GM12878 (cell line): Measurements from ENCODE around the gene RPL12. TPM values are rescaled to one million over a fixed set of nuclear protein-coding genes. Genes with fewer than 3 reads are reported as not detected.

Experiments used
- ATAC-seq: fragments of 200-7000 bp; cut with Tn5 transposase; 3 replicates; pipeline ENCODE4 v1.9.1; 2020; ENCODE audit warnings: mild to moderate bottlenecking, moderate library complexity
- BruUV-seq: library from RNA; stranded (reverse); fragments of 400-500 nt; replicated peaks from 2 replicates; lab custom pipeline; 2021; lab: Mats Ljungman, UMichigan
- CTCF ChIA-PET: fragments of 300-600 bp; sonication (Branson Sonifier 250); formaldehyde crosslinking; extraction: SDS; loops from one replicate; lab custom pipeline; 2021; ENCODE audit warnings: inconsistent platforms; lab: Yijun Ruan, JAX
- POLR2A ChIA-PET: fragments of 350-600 bp; formaldehyde crosslinking; extraction: SDS; loops from one replicate; lab custom pipeline; 2021; ENCODE audit warnings: inconsistent platforms; lab: Charles Lee
- RAD21 ChIA-PET: fragments of 300-600 bp; sonication (Branson Sonifier 250); formaldehyde crosslinking; loops from one replicate; lab custom pipeline; 2023; ENCODE audit warnings: antibody characterized with exemption; ENCODE audit not compliant: unreplicated experiment; lab: Charles Lee
- SMC1A ChIA-PET: fragments of 300-600 bp; sonication (Branson Sonifier 250); formaldehyde crosslinking; loops from one replicate; lab custom pipeline; 2023; ENCODE audit not compliant: unreplicated experiment, uncharacterized antibody; lab: Charles Lee
- DNase-seq: peaks from one replicate; pipeline ENCODE4 v3.0.0-alpha.2; 2011; ENCODE audit warnings: low read depth, low spot score
- FAIRE-seq: peaks from 3 replicates; lab custom pipeline; 2011; peaks lifted over from hg19 to GRCh38; lab: Jason Lieb, UNC
- H2AFZ ChIP-seq: 2 replicates; pipeline ENCODE4 v1.6.0; 2011; ENCODE audit warnings: low read depth, low read length, control low read depth; ENCODE audit not compliant: control insufficient read depth
- H3K27ac ChIP-seq: 2 replicates; pipeline ENCODE4 v1.5.1; 2011; ENCODE audit warnings: control low read depth; ENCODE audit not compliant: control insufficient read depth, insufficient read depth
- H3K27me3 ChIP-seq, 2 experiments: replicated peaks in 1 of 2; 2 replicates each; pipeline versions ENCODE4 v1.6.0 to v1.6.1; 2011; ENCODE audit warnings: low read length in 1 of 2; ENCODE audit not compliant: control insufficient read depth in 2 of 2, insufficient read depth in 2 of 2
- H3K36me3 ChIP-seq, 2 experiments: 2 replicates each; pipeline ENCODE4 v1.5.1; 2011; ENCODE audit warnings: low read length in 1 of 2; ENCODE audit not compliant: control insufficient read depth in 2 of 2, insufficient read depth in 2 of 2
- H3K4me1 ChIP-seq: 2 replicates; pipeline ENCODE4 v1.6.1; 2011; ENCODE audit warnings: mild to moderate bottlenecking, low read length, moderate library complexity, mixed read lengths; ENCODE audit not compliant: control insufficient read depth, insufficient read depth
- H3K4me2 ChIP-seq: 2 replicates; pipeline ENCODE4 v1.6.0; 2011; ENCODE audit warnings: control low read depth; ENCODE audit not compliant: control insufficient read depth, insufficient read depth
- H3K4me3 ChIP-seq: fragments of 200-600 bp; sonication (generic); 2 replicates; pipeline ENCODE4 v1.5.1; 2016
- H3K79me2 ChIP-seq: 2 replicates; pipeline ENCODE4 v1.6.0; 2011; ENCODE audit warnings: low read length; ENCODE audit not compliant: control insufficient read depth, insufficient read depth
- H3K9ac ChIP-seq: 2 replicates; pipeline ENCODE4 v1.8.0; 2011; ENCODE audit warnings: low read length, control low read depth, mixed read lengths; ENCODE audit not compliant: control insufficient read depth, insufficient read depth
- H3K9me3 ChIP-seq: replicated peaks from 3 replicates; pipeline ENCODE4 v1.5.1; 2011; ENCODE audit warnings: mild to moderate bottlenecking, low read length; ENCODE audit not compliant: control insufficient read depth, insufficient read depth
- H4K20me1 ChIP-seq: 2 replicates; pipeline ENCODE4 v1.6.0; 2011; ENCODE audit not compliant: control insufficient read depth, insufficient read depth
- CBX3 ChIP-seq: fragments of 200-600 bp; sonication (generic); IDR thresholded peaks from 2 replicates; pipeline ENCODE4 v1.6.1; 2016; ENCODE audit warnings: low read depth, borderline replicate concordance
- CBX5 ChIP-seq: sonication (generic); IDR thresholded peaks from 2 replicates; pipeline ENCODE4 v1.6.1; 2016; ENCODE audit warnings: low read depth, moderate library complexity, mild to moderate bottlenecking, inconsistent platforms
- EP300 ChIP-seq, 2 experiments: fragments of 150-350 bp in 1 of 2; IDR thresholded peaks; 2 replicates each; pipeline ENCODE4 v1.6.1; 2011 to 2012; ENCODE audit warnings: low read depth in 2 of 2, low read length in 2 of 2, borderline replicate concordance in 1 of 2, improper control_type of control experiment in 1 of 2, inconsistent platforms in 1 of 2; ENCODE audit not compliant: control insufficient read depth in 1 of 2
- ETV6 ChIP-seq, 2 experiments: fragments of 450-650 bp in 1 of 2; IDR thresholded peaks in 1 of 2; conservative IDR thresholded peaks in 1 of 2; 2 replicates each; pipeline ENCODE4 v1.6.1; 2014; ENCODE audit warnings: antibody characterized with exemption in 1 of 2, borderline replicate concordance in 1 of 2, low read depth in 1 of 2, mild to moderate bottlenecking in 1 of 2, moderate library complexity in 1 of 2
- HCFC1 ChIP-seq: fragments of 150-350 bp; IDR thresholded peaks from 2 replicates; pipeline ENCODE4 v1.6.1; 2014; ENCODE audit warnings: low read length
- JUND ChIP-seq: IDR thresholded peaks from 2 replicates; pipeline ENCODE4 v1.6.1; 2012; ENCODE audit warnings: low read depth, mild to moderate bottlenecking, low read length, improper control_type of control experiment, moderate library complexity
- MEF2B ChIP-seq: fragments of 450-650 bp; IDR thresholded peaks from 2 replicates; pipeline ENCODE4 v1.6.1; 2018; ENCODE audit warnings: mild to moderate bottlenecking, moderate library complexity; ENCODE audit not compliant: partially characterized antibody, poor library complexity, severe bottlenecking
- NR2C1 ChIP-seq: fragments of 450-650 bp; IDR thresholded peaks from 2 replicates; pipeline ENCODE4 v1.6.1; 2017; ENCODE audit warnings: antibody characterized with exemption, mild to moderate bottlenecking, moderate library complexity
- NRF1 ChIP-seq: conservative IDR thresholded peaks from 2 replicates; pipeline ENCODE4 v1.6.1; 2011; ENCODE audit warnings: mild to moderate bottlenecking, low read depth, low read length, improper control_type of control experiment
- SIX5 ChIP-seq: IDR thresholded peaks from 2 replicates; pipeline ENCODE4 v1.6.1; 2011; ENCODE audit warnings: mild to moderate bottlenecking, low read depth, low read length, moderate library complexity; ENCODE audit not compliant: severe bottlenecking
- ZNF24 ChIP-seq: fragments of 450-650 bp; IDR thresholded peaks from 2 replicates; pipeline ENCODE4 v1.6.1; 2017; ENCODE audit warnings: antibody characterized with exemption, mild to moderate bottlenecking
- WGBS: methylation state at CpG from one replicate; pipeline ENCODE4 v1.1.6; 2016; ENCODE audit warnings: low lambda C conversion rate; ENCODE audit not compliant: insufficient replicate concordance, insufficient coverage; ENCODE audit errors: missing lambda C conversion rate; 5-methylcytosine and 5-hydroxymethylcytosine counted together
- in situ Hi-C: fragments of 300-500 bp; cut with MboI; formaldehyde crosslinking; loops from 9 replicates; pipeline ENCODE4 v1.14.3; 2018; ENCODE audit warnings: mixed read lengths
- intact Hi-C: fragments of 100-400 bp; cut with micrococcal nuclease; formaldehyde crosslinking; loops from one replicate; pipeline ENCODE4 v1.14.2; 2022; ENCODE audit not compliant: unreplicated experiment
- polyA plus RNA-seq, 11 experiments: library from polyadenylated mRNA; depleted of rRNA in 4 of 11; unstranded in 6 of 11; stranded (reverse) in 5 of 11; fragments of >200 nt; fragmentation: Nextera tagmentation in 4 of 11; fragmentation: Illumina TruSeq in 1 of 11; extraction: Ambion mirVana in 4 of 11; extraction: Trizol in 1 of 11; gene quantifications; 1 replicate in 1 of 11; 2 replicates in 10 of 11; pipeline versions ENCODE4 v1.2.1 to v1.2.3, GENCODE V29; 2011 to 2016; ENCODE audit warnings: inconsistent platforms in 2 of 11, missing spikeins in 2 of 11, low read depth in 1 of 11
- total RNA-seq, 4 experiments: library from RNA; depleted of rRNA in 3 of 4; stranded (reverse); fragments of >200 nt in 3 of 4; fragmentation: Illumina TruSeq in 1 of 4; extraction: Trizol in 1 of 4; gene quantifications; 2 replicates each; pipeline versions ENCODE4 v1.2.1 to v1.2.3, GENCODE V29; 2013 to 2021
- TF ChIP-seq, protein P1 (sequence below): fragments of 450-650 bp; formaldehyde crosslinking; IDR thresholded peaks from 2 replicates; pipeline ENCODE4 v1.4.0; 2022; ENCODE audit warnings: mild to moderate bottlenecking, moderate library complexity
- TF ChIP-seq, protein P2 (sequence below): fragments of 450-650 bp; formaldehyde crosslinking; IDR thresholded peaks from 2 replicates; pipeline ENCODE4 v1.4.0; 2020; ENCODE audit warnings: mild to moderate bottlenecking, moderate library complexity
- TF ChIP-seq, protein P3 (sequence below): fragments of 450-650 bp; IDR thresholded peaks from 2 replicates; pipeline ENCODE4 v1.6.1; 2016; ENCODE audit warnings: mild to moderate bottlenecking

Gene RPL12
- total and polyA plus RNA-seq, 10 of the 15 experiments (the other 5 are each of a cell fraction or from before 2014, with no cell fraction given): 961 to 5,544 (median 2,858) TPM

DNA sequence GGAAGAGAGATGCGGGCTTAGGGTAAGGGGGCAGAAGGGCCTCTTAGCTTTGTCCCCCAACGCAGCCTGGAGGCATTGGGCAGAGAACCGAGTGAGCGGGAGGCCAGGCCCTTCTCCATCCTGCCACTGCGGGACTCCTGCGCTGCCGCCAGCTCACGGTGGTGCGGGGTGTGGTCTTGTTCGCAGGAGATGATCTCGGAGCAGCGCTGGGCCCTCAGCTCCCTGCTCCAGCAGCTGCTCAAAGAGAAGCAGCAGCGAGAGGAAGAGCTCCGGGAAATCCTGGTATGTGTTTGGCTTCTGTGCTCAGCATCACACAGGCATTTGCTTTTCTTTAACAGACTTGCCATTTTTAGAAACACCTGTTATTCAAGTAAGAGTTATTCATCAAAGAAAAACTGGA is 41.4 kb upstream of the RPL12 start:
- peaks cover 5 to 7% of the 10 kb centered on the region in 2 experiments; a peak in 3 of 4 replicates for H3K36me3 ChIP-seq
- H3K4me3 ChIP-seq: no peak overlapping the region
- no peak for FAIRE-seq
- H3K79me2 ChIP-seq: no peaks in the 10 kb centered on the region
- H3K4me2 ChIP-seq: no peak overlapping the region
- H4K20me1 ChIP-seq: no peaks in the 10 kb centered on the region
- SMC1A ChIA-PET: no interaction called here
- in situ Hi-C loops (no loop called here), intact Hi-C loops (no loop called here)
- no peak for ATAC-seq
- TF ChIP-seq, protein P1, sequence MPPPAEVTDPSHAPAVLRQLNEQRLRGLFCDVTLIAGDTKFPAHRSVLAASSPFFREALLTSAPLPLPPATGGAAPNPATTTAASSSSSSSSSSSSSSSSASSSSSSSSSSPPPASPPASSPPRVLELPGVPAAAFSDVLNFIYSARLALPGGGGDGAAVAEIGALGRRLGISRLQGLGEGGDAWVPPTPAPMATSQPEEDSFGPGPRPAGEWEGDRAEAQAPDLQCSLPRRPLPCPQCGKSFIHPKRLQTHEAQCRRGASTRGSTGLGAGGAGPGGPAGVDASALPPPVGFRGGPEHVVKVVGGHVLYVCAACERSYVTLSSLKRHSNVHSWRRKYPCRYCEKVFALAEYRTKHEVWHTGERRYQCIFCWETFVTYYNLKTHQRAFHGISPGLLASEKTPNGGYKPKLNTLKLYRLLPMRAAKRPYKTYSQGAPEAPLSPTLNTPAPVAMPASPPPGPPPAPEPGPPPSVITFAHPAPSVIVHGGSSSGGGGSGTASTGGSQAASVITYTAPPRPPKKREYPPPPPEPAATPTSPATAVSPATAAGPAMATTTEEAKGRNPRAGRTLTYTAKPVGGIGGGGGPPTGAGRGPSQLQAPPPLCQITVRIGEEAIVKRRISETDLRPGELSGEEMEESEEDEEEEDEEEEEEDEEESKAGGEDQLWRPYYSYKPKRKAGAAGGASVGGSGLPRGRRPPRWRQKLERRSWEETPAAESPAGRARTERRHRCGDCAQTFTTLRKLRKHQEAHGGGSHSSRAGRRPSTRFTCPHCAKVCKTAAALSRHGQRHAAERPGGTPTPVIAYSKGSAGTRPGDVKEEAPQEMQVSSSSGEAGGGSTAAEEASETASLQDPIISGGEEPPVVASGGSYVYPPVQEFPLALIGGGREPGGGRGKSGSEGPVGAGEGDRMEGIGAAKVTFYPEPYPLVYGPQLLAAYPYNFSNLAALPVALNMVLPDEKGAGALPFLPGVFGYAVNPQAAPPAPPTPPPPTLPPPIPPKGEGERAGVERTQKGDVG (CRISPR knock-in tag): no peak
- TF ChIP-seq, protein P2, sequence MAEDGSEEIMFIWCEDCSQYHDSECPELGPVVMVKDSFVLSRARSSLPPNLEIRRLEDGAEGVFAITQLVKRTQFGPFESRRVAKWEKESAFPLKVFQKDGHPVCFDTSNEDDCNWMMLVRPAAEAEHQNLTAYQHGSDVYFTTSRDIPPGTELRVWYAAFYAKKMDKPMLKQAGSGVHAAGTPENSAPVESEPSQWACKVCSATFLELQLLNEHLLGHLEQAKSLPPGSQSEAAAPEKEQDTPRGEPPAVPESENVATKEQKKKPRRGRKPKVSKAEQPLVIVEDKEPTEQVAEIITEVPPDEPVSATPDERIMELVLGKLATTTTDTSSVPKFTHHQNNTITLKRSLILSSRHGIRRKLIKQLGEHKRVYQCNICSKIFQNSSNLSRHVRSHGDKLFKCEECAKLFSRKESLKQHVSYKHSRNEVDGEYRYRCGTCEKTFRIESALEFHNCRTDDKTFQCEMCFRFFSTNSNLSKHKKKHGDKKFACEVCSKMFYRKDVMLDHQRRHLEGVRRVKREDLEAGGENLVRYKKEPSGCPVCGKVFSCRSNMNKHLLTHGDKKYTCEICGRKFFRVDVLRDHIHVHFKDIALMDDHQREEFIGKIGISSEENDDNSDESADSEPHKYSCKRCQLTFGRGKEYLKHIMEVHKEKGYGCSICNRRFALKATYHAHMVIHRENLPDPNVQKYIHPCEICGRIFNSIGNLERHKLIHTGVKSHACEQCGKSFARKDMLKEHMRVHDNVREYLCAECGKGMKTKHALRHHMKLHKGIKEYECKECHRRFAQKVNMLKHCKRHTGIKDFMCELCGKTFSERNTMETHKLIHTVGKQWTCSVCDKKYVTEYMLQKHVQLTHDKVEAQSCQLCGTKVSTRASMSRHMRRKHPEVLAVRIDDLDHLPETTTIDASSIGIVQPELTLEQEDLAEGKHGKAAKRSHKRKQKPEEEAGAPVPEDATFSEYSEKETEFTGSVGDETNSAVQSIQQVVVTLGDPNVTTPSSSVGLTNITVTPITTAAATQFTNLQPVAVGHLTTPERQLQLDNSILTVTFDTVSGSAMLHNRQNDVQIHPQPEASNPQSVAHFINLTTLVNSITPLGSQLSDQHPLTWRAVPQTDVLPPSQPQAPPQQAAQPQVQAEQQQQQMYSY (CRISPR knock-in tag): no peak
- no peak for TF ChIP-seq EP300 (IDR thresholded peaks at IDR 0.05; ENCODE audit: borderline replicate concordance in 1 of 2, control insufficient read depth in 1 of 2, low read depth in 2 of 2, low read length in 2 of 2)
- no peak for TF ChIP-seq CBX3
- no peak for TF ChIP-seq NR2C1
- no peak for TF ChIP-seq ZNF24
- no peak for TF ChIP-seq HCFC1
- no peak for TF ChIP-seq NRF1
- no peak for TF ChIP-seq SIX5
- no peak for TF ChIP-seq MEF2B
- TF ChIP-seq CBX5: no peak
- no peak for TF ChIP-seq JUND
- TF ChIP-seq, protein P3, sequence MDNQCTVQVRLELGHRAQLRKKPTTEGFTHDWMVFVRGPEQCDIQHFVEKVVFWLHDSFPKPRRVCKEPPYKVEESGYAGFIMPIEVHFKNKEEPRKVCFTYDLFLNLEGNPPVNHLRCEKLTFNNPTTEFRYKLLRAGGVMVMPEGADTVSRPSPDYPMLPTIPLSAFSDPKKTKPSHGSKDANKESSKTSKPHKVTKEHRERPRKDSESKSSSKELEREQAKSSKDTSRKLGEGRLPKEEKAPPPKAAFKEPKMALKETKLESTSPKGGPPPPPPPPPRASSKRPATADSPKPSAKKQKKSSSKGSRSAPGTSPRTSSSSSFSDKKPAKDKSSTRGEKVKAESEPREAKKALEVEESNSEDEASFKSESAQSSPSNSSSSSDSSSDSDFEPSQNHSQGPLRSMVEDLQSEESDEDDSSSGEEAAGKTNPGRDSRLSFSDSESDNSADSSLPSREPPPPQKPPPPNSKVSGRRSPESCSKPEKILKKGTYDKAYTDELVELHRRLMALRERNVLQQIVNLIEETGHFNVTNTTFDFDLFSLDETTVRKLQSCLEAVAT: no peak
- no peak for TF ChIP-seq ETV6 (conservative IDR thresholded peaks at IDR 0.05 in 1 of 2, IDR thresholded peaks at IDR 0.05 in 1 of 2; ENCODE audit: borderline replicate concordance in 1 of 2, low read depth in 1 of 2)
- no peak overlapping the region for H3K9ac ChIP-seq
- DNase-seq: no peak
- CTCF ChIA-PET: no interaction called here
- RAD21 ChIA-PET: interaction anchor here (0.6 kb wide), 1 partner anchor 85 kb away, joined by 5 read pairs; no protein-coding TSS in a partner anchor
- no peaks in the 10 kb centered on the region for H3K9me3 ChIP-seq
- no TSS peak for BruUV-seq
- no peak overlapping the region for H2AFZ ChIP-seq
- H3K4me1 ChIP-seq: no peaks in the 10 kb centered on the region
- H3K27ac ChIP-seq: no peak overlapping the region
- WGBS: 93% methylated on average over 14 of the region's 14 CpGs
- POLR2A ChIA-PET: no interaction called here
- no peaks in the 10 kb centered on the region for H3K27me3 ChIP-seq
